HEK293 (cell line): ENCODE results near the gene NOP9.

Experiments used
- CTCF ChIP-seq: fragments of 450-650 bp; formaldehyde crosslinking; IDR thresholded peaks from 2 replicates; pipeline ENCODE4 v1.5.1; 2016; ENCODE audit warnings: missing biosample characterization, missing genetic modification characterization
- PBX3 ChIP-seq: sonication (generic); formaldehyde crosslinking; IDR thresholded peaks from 2 replicates; pipeline ENCODE4 v1.8.1; 2022; ENCODE audit warnings: mild to moderate bottlenecking, moderate library complexity, missing genetic modification reagents
- PRDM4 ChIP-seq: fragments of 450-650 bp; formaldehyde crosslinking; IDR thresholded peaks from 2 replicates; pipeline ENCODE4 v1.5.1; 2017; ENCODE audit warnings: missing biosample characterization, missing genetic modification characterization
- ZBTB8A ChIP-seq: fragments of 450-650 bp; formaldehyde crosslinking; IDR thresholded peaks from 2 replicates; pipeline ENCODE4 v1.5.1; 2016; ENCODE audit warnings: missing biosample characterization, missing genetic modification characterization
- ZNF169 ChIP-seq: fragments of 450-650 bp; formaldehyde crosslinking; IDR thresholded peaks from 2 replicates; pipeline ENCODE4 v1.5.1; 2016; ENCODE audit warnings: missing biosample characterization, missing genetic modification characterization
- ZNF174 ChIP-seq: fragments of 450-650 bp; formaldehyde crosslinking; IDR thresholded peaks from 2 replicates; pipeline ENCODE4 v1.5.0; 2017; ENCODE audit warnings: missing biosample characterization, mild to moderate bottlenecking, missing genetic modification characterization
- ZNF2 ChIP-seq: fragments of 450-650 bp; formaldehyde crosslinking; IDR thresholded peaks from 2 replicates; pipeline ENCODE4 v1.5.1; 2016; ENCODE audit warnings: missing biosample characterization, missing genetic modification characterization
- ZNF311 ChIP-seq: fragments of 450-650 bp; formaldehyde crosslinking; IDR thresholded peaks from 2 replicates; pipeline ENCODE4 v1.5.1; 2017; ENCODE audit warnings: missing biosample characterization, missing genetic modification characterization, borderline replicate concordance
- ZNF394 ChIP-seq: fragments of 450-650 bp; formaldehyde crosslinking; IDR thresholded peaks from 2 replicates; pipeline ENCODE4 v1.5.1; 2016; ENCODE audit warnings: missing biosample characterization, missing genetic modification characterization, mild to moderate bottlenecking, moderate library complexity, borderline replicate concordance
- ZNF548 ChIP-seq: fragments of 450-650 bp; formaldehyde crosslinking; IDR thresholded peaks from 2 replicates; pipeline ENCODE4 v1.5.1; 2016; ENCODE audit warnings: missing biosample characterization, missing genetic modification characterization
- ZNF704 ChIP-seq: fragments of 450-650 bp; formaldehyde crosslinking; IDR thresholded peaks from 2 replicates; pipeline ENCODE4 v1.5.1; 2016; ENCODE audit warnings: missing biosample characterization, missing genetic modification characterization

- no peak for TF ChIP-seq ZNF548 (tag by site-specific recombination)
- TF ChIP-seq CTCF (tag by site-specific recombination) = no peak
- TF ChIP-seq ZBTB8A (tag by site-specific recombination) = no peak
- no peak for TF ChIP-seq ZNF394 (tag by site-specific recombination)
- TF ChIP-seq ZNF311 (tag by site-specific recombination) = no peak
- TF ChIP-seq PRDM4 (tag by site-specific recombination) = no peak
- no peak for TF ChIP-seq ZNF174 (tag by site-specific recombination)
- no peak for TF ChIP-seq ZNF169
- no peak for TF ChIP-seq ZNF2 (tag by site-specific recombination)
- no peak for TF ChIP-seq ZNF704 (tag by site-specific recombination)
- TF ChIP-seq PBX3 (CRISPR knock-in tag) = no peak
These were observed 23.0 kb downstream of the NOP9 start for GRCh38 chr14:24322672-24323071.
